ENCODE results near the gene SNCAIP.
A peak's percentile ranks its signal among the peaks of the same experiment; 100 is the strongest.

The SNCAIP gene

DNA sequence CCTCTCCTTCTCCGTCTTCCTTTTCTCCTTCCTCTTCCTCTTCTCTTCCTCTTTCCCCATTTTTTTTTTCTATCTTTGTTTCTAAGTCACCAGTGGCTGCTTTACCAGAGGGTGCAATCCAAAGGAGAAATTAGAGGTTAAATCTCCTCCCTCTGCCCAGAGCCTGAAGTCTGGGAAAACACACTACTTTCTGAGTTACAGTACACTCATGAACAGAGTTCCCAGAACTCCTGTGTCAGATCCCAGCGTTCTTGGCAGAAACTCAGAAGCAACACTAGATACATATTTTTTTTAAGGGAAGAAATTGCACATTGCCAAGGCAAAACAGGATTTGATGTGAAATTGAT, 189.0 kb downstream of the SNCAIP start:
- H3K27me3 ChIP-seq (replicated peaks): no peaks in the 10 kb centered on the region
- no peak overlapping the region for H3K27ac ChIP-seq
- H3K4me3 ChIP-seq (ENCODE audit: low read depth, low read length): no peak overlapping the region
- TF ChIP-seq, protein P1, sequence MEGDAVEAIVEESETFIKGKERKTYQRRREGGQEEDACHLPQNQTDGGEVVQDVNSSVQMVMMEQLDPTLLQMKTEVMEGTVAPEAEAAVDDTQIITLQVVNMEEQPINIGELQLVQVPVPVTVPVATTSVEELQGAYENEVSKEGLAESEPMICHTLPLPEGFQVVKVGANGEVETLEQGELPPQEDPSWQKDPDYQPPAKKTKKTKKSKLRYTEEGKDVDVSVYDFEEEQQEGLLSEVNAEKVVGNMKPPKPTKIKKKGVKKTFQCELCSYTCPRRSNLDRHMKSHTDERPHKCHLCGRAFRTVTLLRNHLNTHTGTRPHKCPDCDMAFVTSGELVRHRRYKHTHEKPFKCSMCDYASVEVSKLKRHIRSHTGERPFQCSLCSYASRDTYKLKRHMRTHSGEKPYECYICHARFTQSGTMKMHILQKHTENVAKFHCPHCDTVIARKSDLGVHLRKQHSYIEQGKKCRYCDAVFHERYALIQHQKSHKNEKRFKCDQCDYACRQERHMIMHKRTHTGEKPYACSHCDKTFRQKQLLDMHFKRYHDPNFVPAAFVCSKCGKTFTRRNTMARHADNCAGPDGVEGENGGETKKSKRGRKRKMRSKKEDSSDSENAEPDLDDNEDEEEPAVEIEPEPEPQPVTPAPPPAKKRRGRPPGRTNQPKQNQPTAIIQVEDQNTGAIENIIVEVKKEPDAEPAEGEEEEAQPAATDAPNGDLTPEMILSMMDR (IDR thresholded peaks at IDR 0.05; ENCODE audit: low read depth, low read length, missing control alignments): no peak
- H3K36me3 ChIP-seq (replicated peaks): no peaks in the 10 kb centered on the region
- no peak for DNase-seq
- in situ Hi-C loops (cut with HindIII; ENCODE audit: low pct_ligation_motif_present, low sequenced_read_pairs): loop anchor here (25.0 kb wide), 1 partner anchor 586 kb away; the partner anchor contains the start of gene PRDM6

DNA sequence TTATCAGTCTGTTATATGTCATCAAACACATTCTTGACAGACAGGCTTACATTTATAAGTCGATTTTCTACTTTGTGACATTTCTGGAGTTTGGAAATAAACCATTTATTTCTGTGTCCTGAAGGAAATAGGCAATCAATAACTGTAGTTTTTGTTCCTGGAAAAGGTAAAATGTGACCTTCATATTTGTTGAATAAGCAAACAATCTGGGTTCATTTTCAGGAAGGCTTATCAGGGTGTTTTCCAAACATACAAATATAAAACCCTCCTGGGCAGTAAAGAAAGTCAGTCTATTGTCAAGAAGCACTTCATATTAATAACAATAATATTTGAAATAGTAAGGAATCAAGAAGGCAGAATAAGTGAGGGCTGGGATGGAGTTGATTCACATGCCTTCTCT, 195.0 kb downstream of the SNCAIP start:
- no peaks in the 10 kb centered on the region for H3K27me3 ChIP-seq (replicated peaks)
- no peak overlapping the region for H3K27ac ChIP-seq
- no peak for DNase-seq
- no peaks in the 10 kb centered on the region for H3K36me3 ChIP-seq (replicated peaks)
- in situ Hi-C loops (cut with HindIII; ENCODE audit: low pct_ligation_motif_present, low sequenced_read_pairs): loop anchor here (25.0 kb wide), 1 partner anchor 580 kb away; the partner anchor contains the start of gene PRDM6
- TF ChIP-seq, protein P1 (IDR thresholded peaks at IDR 0.05; ENCODE audit: low read depth, low read length, missing control alignments): no peak
- no peak overlapping the region for H3K4me3 ChIP-seq (ENCODE audit: low read depth, low read length)

GRCh38 chr5:122507581-122507980, 195.5 kb downstream of the SNCAIP start:
- TF ChIP-seq, protein P1 (IDR thresholded peaks at IDR 0.05; ENCODE audit: low read depth, low read length, missing control alignments): no peak
- Histone ChIP-seq H3K36me3 (replicated peaks) (no peaks in the 10 kb centered on the region), H3K4me3 (ENCODE audit: low read depth, low read length) (no peak overlapping the region), H3K27ac (no peak overlapping the region), H3K27me3 (replicated peaks) (no peaks in the 10 kb centered on the region)
- in situ Hi-C loops (cut with HindIII; ENCODE audit: low pct_ligation_motif_present, low sequenced_read_pairs): loop anchor here (25.0 kb wide), 1 partner anchor 580 kb away; the partner anchor contains the start of gene PRDM6
- DNase-seq: peak; percentile 5

- TF ChIP-seq, protein P1 (IDR thresholded peaks at IDR 0.05; ENCODE audit: low read depth, low read length, missing control alignments): no peak
- H3K4me3 ChIP-seq (ENCODE audit: low read depth, low read length): no peak overlapping the region
- no peak for DNase-seq
- in situ Hi-C loops (cut with HindIII; ENCODE audit: low pct_ligation_motif_present, low sequenced_read_pairs): loop anchor here (25.0 kb wide), 1 partner anchor 579 kb away; the partner anchor contains the start of gene PRDM6
- no peaks in the 10 kb centered on the region for H3K27me3 ChIP-seq (replicated peaks)
- H3K36me3 ChIP-seq (replicated peaks): no peaks in the 10 kb centered on the region
- H3K27ac ChIP-seq: no peak overlapping the region
Observed at GRCh38 chr5:122508623-122509022, 196.6 kb downstream of the SNCAIP start.
